Neural progenitor cell (in vitro differentiated cells): Measurements from ENCODE around the gene MOGAT3.

Experiments
- EZH2phosphoT487 ChIP-seq: fragments of 200-600 bp; sonication (generic); IDR thresholded peaks from 2 replicates; pipeline ENCODE4 v1.6.1; 2017; ENCODE audit warnings: antibody characterized with exemption
- TF ChIP-seq, protein P1 (sequence below): fragments of 200-600 bp; sonication (generic); IDR thresholded peaks from 2 replicates; pipeline ENCODE4 v1.5.1; 2017; ENCODE audit warnings: antibody characterized with exemption, mild to moderate bottlenecking

DNA sequence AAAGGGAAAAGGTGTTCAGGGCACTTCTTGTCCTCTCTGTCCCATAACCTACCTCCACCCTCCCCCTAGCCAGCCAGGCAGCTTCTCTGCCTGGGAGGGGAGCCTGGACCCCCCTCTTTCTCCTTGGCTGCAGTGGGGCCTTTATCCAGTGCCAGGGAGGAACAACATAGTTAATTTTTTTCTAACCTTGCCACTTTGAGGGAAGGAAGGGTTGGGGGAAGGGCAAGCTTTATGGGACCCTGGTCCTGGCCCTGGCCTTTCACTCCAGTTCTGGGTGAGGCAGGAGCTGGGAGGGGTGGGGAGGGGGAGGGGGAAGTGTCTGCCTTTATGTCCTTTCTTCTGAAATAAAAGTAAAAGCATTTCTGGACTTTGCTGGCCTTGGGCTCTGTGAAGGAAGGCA, 39.9 kb downstream of the MOGAT3 start:
- TF ChIP-seq, protein P1, sequence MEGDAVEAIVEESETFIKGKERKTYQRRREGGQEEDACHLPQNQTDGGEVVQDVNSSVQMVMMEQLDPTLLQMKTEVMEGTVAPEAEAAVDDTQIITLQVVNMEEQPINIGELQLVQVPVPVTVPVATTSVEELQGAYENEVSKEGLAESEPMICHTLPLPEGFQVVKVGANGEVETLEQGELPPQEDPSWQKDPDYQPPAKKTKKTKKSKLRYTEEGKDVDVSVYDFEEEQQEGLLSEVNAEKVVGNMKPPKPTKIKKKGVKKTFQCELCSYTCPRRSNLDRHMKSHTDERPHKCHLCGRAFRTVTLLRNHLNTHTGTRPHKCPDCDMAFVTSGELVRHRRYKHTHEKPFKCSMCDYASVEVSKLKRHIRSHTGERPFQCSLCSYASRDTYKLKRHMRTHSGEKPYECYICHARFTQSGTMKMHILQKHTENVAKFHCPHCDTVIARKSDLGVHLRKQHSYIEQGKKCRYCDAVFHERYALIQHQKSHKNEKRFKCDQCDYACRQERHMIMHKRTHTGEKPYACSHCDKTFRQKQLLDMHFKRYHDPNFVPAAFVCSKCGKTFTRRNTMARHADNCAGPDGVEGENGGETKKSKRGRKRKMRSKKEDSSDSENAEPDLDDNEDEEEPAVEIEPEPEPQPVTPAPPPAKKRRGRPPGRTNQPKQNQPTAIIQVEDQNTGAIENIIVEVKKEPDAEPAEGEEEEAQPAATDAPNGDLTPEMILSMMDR = no peak
- no peak for TF ChIP-seq EZH2phosphoT487
